GM12801 (cell line): ENCODE results near the gene GPA33.

Experiments used
- CTCF ChIP-seq: IDR thresholded peaks from one replicate; pipeline ENCODE4 v1.5.1; 2011; ENCODE audit warnings: control low read depth; ENCODE audit not compliant: insufficient read length; ENCODE audit errors: extremely low read depth

GPA33 gene

DNA sequence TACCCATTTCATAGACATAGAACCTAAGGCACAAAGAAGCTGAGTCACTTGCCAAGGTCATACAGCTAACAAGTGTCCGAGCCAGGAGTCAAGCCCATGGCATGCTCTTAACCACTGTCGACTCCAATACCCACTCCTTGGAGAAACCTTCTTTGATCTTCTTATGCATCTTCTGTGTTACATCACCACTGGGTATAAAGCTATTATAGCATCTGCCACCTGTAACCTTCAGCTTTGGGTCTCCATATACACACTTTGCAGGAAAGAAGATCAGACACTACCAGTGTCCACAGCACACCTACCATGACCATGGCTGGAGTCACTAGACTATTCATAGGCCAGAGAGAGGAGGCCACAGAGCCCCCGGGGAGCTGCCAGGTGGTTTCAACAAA is 29.1 kb downstream of the GPA33 start:
- no peak for TF ChIP-seq CTCF

DNA sequence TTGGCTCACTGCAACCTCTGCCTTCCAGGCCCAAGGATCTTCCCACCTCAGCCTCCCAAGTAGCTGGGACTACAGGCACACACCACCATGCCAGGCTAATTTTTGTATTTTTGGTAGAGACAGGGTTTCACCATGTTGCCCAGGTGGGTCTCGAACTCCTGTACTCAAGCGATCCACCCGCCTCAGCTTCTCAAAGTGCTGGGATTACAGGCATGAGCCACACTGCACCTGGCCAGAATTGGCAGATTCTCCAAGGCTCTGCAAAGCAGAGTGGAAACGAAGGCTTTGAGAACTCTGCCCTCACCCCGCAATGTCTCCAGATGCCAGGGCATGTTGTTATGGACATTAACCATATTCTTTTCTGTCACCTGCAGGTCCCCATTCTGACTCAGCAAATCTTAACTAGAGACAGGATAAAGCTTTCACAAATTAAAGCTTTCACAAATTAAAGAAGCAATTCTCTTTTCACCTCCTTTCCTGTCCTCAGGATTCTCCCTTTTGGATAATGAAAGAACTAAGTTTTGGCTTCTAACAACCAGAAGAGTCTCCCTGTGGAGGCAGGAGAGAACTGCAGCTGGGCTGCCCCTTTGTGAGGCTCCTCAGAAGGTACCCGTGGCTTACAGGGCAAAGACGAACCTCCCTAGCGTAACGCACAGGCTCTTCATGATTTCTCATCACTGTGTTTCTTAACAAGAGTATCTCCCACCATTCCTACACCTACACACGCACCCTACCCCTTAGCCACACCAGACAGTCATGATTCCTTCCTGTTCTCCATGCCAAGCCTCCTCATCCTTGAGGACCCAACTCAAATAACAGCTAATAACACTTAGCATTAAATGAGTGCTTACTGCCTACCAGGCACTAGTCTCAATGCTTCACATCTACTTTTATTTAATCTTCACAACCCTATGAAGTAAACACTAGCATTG is 29.8 kb downstream of the GPA33 start:
- no peak for TF ChIP-seq CTCF

- TF ChIP-seq CTCF: no peak
Measured at GRCh38 chr1:167059809-167060107, 30.4 kb downstream of the GPA33 start.

- peak; percentile 78 for TF ChIP-seq CTCF
Measured at GRCh38 chr1:167059045-167059808, 30.9 kb downstream of the GPA33 start.

GRCh38 chr1:167057241-167057688 is 32.9 kb downstream of the GPA33 start:
- TF ChIP-seq CTCF: no peak

DNA sequence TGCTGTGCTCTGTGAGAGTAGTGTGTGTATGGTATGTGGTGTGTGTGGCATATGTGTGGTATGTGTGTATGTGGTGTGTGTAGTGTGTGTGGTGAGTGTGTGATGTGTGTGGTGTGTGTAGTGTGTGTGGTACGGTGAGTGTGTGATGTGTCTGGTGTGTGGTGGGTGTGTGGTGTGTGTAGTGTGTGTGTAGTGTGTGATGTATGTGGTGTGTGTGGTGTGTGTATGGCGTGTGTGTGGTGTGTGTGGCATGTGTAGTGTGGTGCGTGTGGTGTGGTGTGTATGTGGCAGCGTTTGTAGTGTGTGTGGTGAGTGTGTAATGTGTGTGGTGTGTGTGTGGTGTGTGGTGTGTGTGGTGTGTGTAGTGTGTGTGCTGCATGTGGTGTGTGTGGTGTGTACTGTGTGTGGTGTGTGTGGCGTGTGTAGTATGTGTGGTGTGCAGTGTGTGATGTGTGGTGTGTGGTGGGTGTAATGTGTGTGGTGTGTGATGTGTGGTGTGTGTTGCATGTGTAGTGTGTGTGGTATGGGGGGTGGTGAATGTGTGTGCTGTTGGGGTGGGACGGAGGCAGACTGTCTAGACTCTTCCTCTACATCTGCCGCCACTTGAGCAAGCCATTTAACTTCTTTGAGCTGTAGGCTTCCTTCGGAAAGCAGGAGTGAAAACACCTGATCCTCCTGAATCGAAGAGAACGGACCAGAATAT is 33.5 kb downstream of the GPA33 start:
- no peak for TF ChIP-seq CTCF
